GM19043 (cell line): Measurements from ENCODE around the gene ALB.

ENCODE experiments used
- ATAC-seq: cut with Tn5 transposase; IDR thresholded peaks from one replicate; pipeline ENCODE4 v1.9.1; 2021; ENCODE audit warnings: low read depth; ENCODE audit not compliant: unreplicated experiment

The ALB gene

GRCh38 chr4:73429118-73429517, 25.0 kb downstream of the ALB start:
- no peak for ATAC-seq

- no peak for ATAC-seq
Measured at GRCh38 chr4:73429826-73430587, 25.9 kb downstream of the ALB start.

- ATAC-seq: no peak
Measured at GRCh38 chr4:73431813-73432168, 27.7 kb downstream of the ALB start.

DNA sequence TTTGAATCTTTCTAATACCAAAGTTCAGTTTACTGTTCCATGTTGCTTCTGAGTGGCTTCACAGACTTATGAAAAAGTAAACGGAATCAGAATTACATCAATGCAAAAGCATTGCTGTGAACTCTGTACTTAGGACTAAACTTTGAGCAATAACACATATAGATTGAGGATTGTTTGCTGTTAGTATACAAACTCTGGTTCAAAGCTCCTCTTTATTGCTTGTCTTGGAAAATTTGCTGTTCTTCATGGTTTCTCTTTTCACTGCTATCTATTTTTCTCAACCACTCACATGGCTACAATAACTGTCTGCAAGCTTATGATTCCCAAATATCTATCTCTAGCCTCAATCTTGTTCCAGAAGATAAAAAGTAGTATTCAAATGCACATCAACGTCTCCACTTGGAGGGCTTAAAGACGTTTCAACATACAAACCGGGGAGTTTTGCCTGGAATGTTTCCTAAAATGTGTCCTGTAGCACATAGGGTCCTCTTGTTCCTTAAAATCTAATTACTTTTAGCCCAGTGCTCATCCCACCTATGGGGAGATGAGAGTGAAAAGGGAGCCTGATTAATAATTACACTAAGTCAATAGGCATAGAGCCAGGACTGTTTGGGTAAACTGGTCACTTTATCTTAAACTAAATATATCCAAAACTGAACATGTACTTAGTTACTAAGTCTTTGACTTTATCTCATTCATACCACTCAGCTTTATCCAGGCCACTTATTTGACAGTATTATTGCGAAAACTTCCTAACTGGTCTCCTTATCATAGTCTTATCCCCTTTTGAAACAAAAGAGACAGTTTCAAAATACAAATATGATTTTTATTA, 28.3 kb downstream of the ALB start:
- no peak for ATAC-seq

GRCh38 chr4:73433140-73433539, 29.1 kb downstream of the ALB start:
- no peak for ATAC-seq

- ATAC-seq: peak; percentile 59
Measured at GRCh38 chr4:73434311-73434710, 30.2 kb downstream of the ALB start.

DNA sequence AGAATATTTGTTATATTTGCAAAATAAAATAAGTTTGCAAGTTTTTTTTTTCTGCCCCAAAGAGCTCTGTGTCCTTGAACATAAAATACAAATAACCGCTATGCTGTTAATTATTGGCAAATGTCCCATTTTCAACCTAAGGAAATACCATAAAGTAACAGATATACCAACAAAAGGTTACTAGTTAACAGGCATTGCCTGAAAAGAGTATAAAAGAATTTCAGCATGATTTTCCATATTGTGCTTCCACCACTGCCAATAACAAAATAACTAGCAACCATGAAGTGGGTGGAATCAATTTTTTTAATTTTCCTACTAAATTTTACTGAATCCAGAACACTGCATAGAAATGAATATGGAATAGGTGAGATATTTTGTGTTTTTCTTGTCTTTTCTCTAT, 31.9 kb downstream of the ALB start, which contains the start of gene AFP:
AFP (plus strand) TSS at position 238 of the 400 bp plus-strand sequence; CDS start at position 280, 42 bp downstream.
- ATAC-seq: no peak

DNA sequence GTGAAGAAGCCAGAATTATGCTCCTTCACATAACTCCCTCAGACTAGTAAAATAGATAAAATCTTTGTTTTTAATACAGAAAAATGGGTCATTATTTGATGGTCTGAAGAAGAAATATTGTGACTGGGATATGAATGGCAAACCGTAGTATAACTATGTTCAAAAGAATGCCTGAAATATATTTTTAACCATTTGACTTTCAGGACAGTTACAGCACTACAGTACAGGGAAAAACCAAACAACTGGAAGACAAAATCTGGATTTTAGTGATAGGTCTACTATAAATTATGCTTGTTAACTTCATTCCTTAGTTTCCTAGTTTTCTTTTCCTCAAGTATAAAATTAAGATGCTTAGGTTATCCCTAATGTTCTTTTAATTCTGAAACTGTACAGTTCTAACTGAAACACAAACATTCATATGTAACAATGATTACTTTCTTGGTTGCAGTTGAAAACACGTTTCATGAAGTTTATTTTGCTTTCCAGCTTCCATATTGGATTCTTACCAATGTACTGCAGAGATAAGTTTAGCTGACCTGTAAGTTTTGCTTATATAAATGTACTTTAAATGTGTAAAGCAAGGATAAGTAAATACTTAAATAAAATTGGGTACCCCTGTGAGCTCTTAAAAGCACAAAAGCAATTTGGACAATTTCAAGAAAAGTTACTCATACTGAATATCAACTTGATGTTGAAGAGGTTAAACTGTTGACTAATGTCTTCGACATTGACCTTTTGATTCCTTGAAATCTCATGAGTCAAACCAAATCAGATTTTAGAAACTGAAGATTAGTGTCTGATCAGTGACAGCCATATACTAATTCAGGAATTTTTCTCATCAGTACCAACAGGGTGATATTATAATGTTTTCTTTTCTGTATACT, 32.8 kb downstream of the ALB start:
- ATAC-seq: no peak

- ATAC-seq: no peak
Measured at GRCh38 chr4:73437558-73437956, 33.5 kb downstream of the ALB start.

- no peak for ATAC-seq
Measured at GRCh38 chr4:73438048-73438447, 34.0 kb downstream of the ALB start.

- no peak for ATAC-seq
Measured at GRCh38 chr4:73438582-73439215, 34.6 kb downstream of the ALB start.

- no peak for ATAC-seq
Measured at GRCh38 chr4:73439445-73439844, 35.4 kb downstream of the ALB start.

- ATAC-seq: no peak
Measured at GRCh38 chr4:73439991-73440390, 35.9 kb downstream of the ALB start.

DNA sequence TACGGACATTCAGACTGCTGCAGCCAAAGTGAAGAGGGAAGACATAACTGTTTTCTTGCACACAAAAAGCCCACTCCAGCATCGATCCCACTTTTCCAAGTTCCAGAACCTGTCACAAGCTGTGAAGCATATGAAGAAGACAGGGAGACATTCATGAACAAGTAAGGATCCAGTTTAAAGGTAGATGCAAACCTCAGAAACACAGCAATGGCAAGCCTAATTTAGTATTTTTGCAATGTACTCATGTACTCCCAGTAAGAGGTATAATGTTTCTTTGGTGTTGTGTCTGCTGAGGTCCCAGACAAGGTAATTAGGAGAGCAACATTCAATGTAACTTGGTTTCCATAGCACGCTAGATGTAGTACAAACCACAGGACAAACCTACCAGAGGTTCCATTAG, 36.6 kb downstream of the ALB start:
- ATAC-seq: no peak

DNA sequence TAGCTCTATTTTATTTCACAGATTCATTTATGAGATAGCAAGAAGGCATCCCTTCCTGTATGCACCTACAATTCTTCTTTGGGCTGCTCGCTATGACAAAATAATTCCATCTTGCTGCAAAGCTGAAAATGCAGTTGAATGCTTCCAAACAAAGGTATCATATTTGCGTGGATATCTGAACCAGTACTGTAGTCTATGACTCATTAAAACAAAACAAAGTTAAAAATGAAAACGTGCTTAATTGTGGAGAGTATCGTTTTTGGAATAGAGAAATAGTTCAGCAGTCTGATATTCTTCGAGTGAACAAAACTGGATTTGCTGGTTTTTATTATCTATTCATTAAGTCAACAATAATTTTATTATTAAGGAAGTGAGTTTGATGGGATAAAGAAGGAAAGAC, 38.2 kb downstream of the ALB start:
- no peak for ATAC-seq

GRCh38 chr4:73443224-73443623, 39.1 kb downstream of the ALB start:
- no peak for ATAC-seq

DNA sequence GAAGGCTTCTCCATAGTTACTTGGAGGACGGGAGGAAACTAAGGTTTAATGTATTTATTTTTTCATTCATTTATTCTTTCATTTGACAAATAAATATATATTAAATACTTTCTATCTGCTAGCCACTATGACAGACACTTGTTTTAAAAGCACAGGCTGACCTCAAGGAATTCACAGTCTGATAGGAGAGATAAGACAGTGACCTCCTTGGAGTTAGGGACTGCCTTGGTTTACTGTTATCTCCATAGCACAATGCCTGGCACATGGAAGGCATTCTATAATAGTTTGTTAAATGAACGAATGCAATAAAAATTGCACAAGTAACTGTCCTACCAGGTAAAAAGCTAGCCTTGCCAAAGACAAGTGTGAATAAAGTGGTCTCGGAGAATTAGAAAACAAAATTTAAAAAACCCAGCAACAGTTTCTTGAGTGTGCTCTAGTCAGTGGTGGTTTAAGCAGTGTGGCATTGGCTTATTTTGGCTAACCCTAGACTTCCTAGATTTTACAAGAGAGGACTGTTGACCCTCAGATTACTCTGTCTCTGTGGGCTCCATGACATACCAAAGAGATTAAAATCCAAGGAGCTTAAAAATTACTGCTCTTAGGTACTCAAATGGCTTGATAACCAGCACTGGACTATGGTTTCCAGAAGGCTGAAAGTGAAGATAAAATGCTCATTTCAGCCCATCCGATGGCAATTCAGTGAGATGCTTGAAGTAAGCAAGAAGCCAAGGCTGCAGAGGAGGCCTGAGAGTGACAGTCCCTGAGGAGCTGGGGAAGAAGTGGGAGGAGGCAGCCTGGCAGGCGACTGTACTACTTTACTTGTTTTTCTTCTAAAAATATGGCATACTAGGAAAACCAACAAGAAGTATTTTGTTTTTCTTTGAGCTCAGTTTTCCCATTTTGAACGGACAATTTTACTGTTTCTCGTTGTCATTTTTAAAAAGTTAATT, 41.6 kb downstream of the ALB start:
- no peak for ATAC-seq

DNA sequence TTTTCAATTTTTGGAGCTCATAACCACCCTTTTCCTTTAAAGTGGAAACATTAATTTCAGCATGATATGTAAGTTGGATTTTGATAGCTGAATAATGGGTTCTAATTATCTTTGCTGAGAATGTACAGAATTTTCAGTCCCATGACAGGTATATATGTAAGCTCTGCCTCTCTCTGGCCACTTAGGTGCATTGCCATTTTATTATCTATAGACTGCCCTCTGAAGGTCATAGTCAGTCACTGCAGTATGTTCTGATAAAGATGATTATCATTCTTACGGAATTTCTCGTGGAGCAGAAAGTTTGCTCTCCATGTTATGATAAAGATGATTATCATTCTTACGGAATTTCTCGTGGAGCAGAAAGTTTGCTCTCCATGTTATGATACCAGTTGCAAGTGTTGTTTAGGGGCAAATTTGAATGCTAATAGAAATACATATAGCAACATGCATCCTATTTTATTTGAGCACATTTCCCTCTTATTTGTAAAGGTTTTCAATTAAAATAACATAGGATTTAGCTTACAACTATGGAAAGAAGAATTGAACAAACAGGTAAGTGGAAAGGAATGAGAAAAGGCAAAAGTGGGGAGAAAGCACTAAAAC, 42.4 kb downstream of the ALB start:
- ATAC-seq: peak; percentile 99

DNA sequence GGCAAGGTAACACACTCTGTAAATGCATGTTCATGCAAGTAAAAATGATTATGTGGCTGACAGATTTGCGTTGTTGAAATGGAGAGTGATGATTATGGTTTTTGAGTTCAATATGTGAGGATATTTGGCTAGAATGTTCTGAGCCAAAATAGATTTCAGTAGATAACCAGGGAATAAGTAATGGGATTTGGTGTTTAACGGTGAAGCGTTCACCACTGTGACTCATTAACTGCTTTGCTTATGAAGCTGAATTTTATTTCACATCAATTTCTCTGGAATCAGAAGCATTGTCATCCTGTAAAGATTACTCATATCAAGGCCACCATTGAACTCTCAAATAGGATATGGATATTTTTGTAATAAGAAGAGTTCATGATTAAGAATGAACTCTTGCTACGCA, 43.6 kb downstream of the ALB start:
- ATAC-seq: no peak
